Endometrium (tissue), 2 donors: Measurements from ENCODE around the gene CTDSP1.

Experiments
- FAIRE-seq: peaks from 2 replicates; lab custom pipeline; 2012; peaks lifted over from hg19 to GRCh38; lab: Jason Lieb, UNC
- donor health status: control.
- donor health status: control.

CTDSP1 gene

DNA sequence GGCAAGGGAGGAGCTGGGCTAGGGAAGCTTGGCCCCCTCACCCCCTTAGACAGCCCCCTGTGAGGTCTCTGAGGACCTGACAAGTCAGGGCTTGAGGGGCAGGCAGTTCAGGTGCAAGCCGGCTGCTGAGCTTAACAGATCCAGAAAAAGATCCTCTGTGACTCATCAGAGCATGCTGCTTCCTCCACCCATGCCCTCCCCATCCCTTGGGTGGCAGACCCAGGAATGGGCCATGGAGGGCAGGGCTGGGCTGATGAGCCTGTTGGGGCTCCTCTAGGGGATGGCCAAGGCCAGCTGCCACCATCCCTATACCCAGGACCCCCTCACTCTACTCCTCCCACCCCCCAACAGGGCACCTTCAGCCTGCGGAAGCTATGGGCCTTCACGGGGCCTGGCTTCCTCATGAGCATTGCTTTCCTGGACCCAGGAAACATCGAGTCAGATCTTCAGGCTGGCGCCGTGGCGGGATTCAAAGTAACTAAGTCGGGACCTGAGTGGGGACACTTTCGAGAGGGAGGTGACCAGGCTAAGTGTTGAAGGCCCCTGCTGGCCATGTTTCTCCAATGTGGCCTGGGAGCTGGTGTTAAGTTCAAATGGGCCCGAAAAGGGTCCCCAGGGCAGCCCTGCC, 15.7 kb upstream of the CTDSP1 start:
- FAIRE-seq, result no peak

GRCh38 chr2:218384975-218385374, 14.7 kb upstream of the CTDSP1 start:
- no peak for FAIRE-seq

DNA sequence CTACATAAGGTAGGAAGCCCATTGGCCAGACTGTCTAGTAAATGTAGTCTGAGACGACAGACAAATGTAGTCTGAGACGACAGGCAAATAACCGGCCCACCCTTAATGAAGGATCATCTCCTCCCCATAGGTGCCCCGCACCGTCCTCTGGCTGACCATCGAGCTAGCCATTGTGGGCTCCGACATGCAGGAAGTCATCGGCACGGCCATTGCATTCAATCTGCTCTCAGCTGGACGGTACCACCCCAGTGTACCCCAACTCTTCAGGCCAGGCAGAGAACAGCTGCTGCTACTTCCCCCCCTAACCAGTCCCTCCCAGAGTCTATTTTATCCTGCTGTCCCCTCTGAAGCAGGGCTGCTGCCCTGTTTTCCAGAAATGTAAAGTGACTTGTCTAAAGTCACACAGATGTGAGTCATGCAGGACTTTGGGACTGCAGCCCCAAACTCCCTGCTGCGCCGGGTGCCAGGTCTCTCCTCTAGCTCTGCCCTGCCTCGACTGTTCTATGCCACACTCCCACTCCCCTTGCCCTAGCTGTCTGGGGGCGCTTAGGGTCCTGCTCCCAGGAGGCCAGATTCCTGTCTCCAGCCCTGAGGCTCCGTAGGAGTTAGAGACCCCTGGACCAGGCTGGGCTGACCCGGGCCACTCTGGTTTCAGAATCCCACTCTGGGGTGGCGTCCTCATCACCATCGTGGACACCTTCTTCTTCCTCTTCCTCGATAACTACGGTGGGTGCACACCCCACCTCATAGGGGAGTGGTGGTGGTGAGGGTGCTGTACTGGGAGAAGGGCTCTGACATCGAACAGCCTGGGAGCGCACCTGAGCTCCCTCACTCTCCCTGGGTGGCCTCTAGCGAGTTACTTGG, 12.9 kb upstream of the CTDSP1 start:
- FAIRE-seq, result no peak

DNA sequence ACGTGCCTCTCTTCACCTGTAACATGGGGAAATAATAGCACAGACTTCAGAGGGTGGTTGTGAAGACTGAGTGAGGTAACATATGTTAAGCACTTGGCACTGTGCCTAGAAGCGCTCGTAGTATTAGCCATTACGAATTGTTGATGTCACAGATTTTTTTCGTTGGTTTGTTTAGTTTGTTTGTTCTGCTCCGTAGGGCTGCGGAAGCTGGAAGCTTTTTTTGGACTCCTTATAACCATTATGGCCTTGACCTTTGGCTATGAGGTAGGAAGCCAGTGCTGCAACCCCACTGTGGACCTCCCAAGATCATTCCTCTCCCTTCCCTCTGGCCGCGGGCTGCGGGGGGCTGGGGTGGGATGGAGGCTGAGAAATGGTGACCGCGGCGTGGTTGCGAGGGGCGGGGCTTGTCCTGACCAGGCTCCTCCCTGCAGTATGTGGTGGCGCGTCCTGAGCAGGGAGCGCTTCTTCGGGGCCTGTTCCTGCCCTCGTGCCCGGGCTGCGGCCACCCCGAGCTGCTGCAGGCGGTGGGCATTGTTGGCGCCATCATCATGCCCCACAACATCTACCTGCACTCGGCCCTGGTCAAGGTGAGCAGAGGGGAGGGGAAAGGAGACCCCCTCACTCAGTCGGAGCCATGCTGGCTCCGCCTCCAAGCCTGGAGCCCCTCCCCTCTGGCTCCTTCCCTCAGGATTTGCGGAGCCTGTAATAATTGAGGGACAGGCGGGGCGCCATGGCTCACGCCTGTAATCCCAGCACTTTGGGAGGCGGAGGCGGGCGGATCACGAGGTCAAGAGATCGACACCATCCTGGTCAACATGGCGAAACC, 12.1 kb upstream of the CTDSP1 start:
- FAIRE-seq, result no peak

- no peak for FAIRE-seq
Measured at GRCh38 chr2:218389333-218390150, 10.1 kb upstream of the CTDSP1 start.

DNA sequence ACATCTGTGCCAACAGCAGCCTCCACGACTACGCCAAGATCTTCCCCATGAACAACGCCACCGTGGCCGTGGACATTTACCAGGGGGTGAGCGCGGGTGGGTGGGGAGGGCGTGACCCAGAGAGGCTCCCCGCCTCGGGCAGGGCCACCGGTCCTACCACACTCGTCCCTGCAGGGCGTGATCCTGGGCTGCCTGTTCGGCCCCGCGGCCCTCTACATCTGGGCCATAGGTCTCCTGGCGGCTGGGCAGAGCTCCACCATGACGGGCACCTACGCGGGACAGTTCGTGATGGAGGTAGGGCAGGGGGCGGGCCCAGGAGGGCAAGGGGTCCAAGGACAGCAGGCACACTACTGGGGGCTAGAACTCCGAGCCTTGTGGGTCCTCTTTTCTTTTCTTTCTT, 8.5 kb upstream of the CTDSP1 start:
- FAIRE-seq, result no peak

DNA sequence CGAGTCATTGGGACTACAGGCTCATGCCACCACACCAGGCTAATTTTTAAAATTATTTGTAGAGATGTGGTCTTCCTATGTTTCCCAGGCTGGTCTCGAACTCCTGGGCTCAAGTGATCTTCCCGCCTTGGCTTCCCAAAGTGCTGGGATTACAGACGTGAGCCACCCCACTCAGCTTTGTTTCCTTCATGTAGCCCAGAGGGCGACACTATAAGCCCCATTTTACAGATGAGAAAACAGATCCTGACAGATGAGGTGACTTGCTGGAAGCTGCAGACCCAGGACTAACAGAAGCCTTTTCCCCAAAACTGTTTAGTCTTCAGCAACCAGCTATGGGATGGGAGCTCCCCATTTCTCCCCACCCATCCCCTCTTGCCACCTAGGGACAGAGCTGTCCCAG, 7.2 kb upstream of the CTDSP1 start:
- no peak for FAIRE-seq

- no peak for FAIRE-seq
Measured at GRCh38 chr2:218392891-218393462, 6.7 kb upstream of the CTDSP1 start.

DNA sequence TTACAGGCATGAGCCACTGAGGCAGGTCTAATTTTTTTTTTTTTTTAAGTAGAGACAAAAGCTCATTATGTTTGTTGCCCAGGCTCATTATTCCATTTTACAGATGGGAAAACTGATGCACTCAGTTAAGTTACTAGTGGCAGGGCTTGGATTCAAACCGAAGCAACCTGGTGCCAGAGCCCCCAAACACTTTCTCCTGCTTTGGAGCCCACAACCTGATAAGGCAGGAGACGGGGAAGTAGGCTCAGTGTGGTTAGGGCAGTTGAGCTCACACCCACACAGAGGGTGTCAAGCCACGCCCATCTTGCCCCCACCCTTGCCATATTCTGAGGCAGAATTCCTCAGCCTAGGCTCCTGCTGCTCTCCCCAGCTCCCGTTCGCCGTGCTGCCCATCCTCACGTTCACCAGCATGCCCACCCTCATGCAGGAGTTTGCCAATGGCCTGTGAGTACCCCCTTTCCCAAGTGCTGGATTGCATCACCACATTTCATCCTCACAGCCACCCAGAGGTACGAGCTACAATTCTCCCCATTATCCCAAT, 5.8 kb upstream of the CTDSP1 start:
- no peak for FAIRE-seq

GRCh38 chr2:218394298-218395089, 5.2 kb upstream of the CTDSP1 start:
- no peak for FAIRE-seq

- no peak for FAIRE-seq
Measured at GRCh38 chr2:218395090-218395444, 4.6 kb upstream of the CTDSP1 start.

DNA sequence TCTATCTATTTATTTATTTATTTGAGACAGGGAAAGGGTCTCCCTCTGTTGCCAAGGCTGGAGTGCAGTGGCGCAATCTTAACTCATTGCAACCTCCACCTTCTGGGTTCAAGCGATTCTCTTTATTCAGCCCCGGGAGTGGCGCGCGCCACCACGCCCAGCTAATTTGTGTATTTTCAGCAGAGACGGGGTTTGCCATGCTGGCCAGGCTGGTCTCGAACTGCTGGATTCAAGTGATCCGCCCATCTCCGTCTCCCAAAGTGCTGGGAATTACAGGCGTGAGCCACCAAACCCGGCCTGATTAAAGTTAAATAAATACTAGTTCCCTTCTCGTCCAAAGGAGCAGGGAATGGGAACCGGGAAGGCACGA, 4.2 kb upstream of the CTDSP1 start:
- FAIRE-seq, result no peak

- peak; percentile 21 for FAIRE-seq
Measured at GRCh38 chr2:218395826-218396687, 3.6 kb upstream of the CTDSP1 start.

DNA sequence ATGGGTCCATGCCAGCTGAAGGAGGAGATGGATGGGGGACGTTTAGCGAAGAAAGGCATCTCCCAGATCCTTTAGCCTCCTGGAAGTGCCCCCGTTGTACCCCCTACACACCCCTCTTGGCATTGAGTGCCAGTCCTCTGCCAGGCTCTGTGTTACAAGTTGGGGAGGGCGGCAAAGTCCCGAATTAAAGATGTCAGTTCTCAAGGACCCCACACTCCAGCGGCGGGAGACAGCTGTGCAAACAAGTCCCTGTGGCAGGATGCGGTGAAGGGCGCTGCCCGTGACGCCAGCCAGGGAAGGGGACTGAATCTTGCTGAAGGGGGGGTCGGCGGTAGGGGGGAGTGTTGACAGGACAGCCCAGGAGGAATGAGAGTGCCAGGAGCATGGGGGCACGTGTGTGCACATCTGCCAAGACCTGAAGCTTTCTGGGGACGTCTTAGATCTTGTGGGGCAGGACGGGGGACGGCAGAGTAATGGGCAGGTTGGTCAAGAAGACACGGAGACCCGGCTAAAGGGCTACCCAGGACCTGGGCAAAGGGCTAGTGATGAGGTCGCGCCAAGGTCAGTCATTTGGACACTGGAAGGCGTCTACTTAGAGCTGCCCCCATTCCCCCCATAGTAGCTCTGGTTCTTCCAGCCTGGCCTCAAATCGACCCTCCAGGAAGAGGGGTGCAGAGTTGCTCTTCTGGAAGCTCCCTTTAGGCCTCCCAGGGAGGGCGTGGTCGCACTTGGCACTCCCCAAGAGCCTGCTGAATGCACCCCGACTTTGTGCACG, 2.8 kb upstream of the CTDSP1 start:
- no peak for FAIRE-seq

- FAIRE-seq, result no peak
Measured at GRCh38 chr2:218397463-218397819, 2.2 kb upstream of the CTDSP1 start.

DNA sequence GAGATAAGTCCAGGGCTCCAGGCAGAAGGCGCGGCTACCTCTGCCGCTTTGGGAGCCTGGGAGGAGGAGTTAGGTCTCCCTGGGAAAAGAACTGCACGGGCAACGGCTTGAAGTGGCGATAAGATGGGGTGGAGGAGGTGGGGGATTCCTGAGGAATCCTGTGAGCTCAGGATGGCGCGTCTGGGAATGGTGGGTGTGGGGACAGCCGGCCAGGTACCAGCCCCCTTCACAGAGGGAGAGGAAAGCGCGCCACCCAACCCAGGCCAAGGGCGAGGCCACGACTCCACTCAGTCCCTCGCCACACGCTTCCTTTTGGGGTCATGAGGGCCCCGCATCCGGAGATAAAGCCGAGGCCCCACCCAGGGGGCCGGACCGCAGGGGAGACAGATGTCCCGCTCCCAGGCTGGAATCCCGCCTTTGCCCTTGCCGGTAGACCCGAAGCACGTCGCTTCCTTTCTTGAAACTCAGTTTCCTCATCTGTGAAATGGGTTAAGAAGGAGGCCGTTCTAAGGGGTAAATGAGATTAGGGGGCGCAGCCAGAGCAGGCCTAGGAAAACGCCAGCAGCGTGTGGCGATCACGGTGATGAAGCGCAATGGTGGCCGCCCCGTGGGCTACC, 1.7 kb upstream of the CTDSP1 start:
- FAIRE-seq, result no peak

DNA sequence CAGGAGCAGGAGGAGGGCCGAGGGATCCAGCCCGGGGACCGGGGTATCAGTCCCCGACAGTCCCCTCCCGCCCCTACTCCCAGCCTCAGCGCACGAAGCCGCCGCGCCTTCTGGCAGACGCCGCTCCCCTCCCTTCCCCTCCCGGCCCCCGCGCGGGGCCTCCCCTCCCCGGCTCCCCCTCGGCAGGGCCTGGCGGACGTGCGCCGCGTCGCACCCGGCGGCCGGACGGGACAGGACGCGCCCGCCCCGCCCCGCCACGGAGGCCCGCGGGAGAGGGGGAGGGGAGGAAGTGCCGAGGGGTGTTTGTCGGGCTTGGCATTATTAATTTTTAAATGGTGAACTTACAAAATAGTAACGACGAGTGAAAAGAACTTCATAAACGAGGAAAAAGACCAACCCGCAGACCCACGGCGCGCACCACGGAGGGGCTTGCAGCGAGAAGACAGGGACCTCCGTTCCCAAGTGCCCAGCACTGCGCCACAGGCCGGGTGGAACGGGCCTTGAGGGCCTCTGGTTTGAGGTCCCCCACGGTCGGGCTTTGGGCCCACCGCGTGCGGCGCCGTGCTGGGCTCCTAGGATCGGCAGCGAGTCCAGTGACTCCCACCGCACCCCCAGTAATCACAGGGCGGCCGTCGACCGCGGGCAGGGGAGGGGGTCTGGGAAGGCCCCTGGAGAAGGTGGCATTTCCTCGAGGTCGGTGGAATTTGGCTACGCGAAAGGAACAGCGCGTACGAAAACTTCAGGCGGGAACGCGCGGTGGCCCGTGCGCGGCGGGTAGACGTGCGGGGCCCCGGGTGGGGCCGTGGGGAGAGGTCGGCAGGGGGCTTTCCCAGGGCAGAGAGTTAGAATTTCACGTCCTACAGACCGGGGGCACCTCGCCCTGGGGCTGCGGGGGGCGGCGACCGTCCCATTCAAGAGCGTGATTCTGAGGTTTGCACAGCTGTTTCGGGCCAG, 954 bp upstream of the CTDSP1 start:
- FAIRE-seq, result no peak
